Central memory CD4-positive, alpha-beta T cell (primary cell): ENCODE data around the gene PRSS56.

Experiments used
- DNase-seq: peaks from one replicate; pipeline ENCODE4 v3.0.0; 2022

PRSS56 gene

DNA sequence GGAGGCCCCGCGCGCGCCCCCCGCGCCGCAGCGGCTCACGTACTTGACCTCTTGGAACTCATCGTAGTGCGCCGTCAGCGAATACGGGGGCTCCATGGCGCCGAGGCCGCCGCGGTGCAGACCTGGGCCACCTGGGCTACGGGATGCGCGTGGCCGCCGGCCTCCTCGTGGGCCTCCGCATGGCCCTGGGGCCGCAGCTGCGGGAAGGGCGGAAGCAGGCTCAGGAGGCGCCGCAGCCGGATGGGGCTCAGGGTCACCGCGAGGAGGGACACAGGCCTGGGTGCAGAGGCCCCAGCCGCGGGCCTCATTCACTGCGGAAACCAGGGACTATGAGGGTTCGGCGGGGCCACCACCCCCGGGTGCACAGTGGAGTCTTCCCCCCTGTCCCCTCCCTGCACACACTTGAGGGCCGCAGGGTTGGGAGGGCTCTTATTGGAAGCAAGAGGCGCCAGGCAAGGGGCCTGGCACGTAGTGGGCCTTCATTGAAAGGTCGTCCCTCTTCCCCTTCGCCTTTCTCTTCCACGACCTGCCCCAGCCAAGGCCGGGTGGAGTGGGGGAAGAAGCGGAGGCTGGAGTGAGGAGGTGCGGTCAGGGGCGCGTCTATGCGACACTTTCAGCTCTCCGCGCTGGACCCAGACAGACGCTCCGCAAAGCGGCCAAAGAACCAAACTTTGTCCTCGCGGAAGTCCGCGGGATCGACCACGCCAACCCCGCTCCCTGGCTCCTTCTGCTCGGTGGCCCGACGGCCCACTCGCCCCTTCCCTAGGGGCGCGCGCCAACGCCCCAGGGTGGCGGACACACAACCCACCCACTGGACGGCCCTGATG lies 33.4 kb upstream of the PRSS56 start:
- no peak for DNase-seq

DNA sequence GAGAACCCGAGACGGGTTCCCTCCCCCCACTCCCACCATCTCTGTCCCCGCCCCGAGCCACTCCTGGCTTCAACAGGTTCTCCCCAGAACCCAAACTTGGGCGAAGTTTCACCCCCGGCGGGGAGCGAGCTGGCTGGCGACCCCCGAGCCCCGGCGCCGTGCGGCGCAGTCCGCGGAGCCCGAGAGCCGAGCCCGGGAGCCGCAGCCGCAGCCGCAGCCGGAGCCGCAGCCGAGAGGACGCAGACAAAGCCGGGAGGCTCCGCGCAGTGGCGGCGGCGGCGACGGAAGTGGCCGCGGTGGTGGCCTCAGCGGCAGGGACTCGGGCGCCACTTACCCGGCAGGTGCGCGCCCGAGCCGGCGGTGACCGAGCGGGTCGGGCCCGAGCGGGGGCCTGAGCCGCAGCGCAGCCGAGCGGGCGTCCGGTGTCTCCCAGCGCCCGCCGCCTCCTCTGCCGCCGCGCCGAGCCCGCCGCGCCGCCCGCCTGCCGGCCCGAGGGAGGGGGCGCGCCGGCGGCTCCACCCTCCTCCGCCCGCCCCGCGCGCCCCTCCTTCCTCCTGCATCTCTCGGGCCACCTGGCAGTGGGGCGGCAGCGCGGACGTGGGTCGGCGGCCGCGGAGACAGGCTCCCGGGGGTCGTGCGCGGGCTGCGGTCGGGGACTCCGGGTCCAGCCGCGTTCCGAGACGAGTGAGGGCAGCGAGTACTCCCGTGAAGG lies 32.6 kb upstream of the PRSS56 start, which contains the start of gene ECEL1:
TSS of gene ECEL1 (minus strand) at position 450 of the 712 bp plus-strand sequence. CDS start 1,181 bp downstream, outside the sequence.
- DNase-seq: no peak

- no peak for DNase-seq
These were observed 32.0 kb upstream of the PRSS56 start for GRCh38 chr2:232488097-232488711.

DNA sequence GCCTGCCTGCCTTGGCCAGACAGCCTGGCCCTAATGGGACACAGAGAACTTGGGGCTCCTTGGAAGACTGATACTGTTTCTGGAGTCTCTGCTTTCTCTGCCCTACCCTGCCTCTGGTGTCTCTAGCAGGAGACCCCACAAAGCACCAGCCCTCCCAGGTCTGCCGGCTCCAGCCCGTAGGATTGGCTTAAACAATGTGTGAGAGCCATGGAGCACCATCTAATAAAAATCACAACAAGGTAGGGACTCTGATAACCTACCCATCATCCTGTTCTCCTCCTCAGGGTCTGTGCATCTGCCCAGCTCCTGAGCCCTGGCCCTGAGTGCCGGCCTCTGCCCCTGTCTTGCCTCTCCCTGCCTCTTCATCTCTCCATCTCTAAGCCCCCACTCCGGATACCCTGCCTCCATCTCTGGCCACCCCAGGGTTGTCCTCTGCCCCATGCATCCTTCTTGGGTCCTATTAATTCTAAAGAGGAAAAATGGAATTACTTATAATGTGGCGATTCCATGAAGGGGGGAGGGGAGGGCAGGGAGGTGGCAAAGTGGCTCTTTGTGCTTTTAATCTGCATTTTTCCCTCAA lies 31.4 kb upstream of the PRSS56 start:
- no peak for DNase-seq

DNA sequence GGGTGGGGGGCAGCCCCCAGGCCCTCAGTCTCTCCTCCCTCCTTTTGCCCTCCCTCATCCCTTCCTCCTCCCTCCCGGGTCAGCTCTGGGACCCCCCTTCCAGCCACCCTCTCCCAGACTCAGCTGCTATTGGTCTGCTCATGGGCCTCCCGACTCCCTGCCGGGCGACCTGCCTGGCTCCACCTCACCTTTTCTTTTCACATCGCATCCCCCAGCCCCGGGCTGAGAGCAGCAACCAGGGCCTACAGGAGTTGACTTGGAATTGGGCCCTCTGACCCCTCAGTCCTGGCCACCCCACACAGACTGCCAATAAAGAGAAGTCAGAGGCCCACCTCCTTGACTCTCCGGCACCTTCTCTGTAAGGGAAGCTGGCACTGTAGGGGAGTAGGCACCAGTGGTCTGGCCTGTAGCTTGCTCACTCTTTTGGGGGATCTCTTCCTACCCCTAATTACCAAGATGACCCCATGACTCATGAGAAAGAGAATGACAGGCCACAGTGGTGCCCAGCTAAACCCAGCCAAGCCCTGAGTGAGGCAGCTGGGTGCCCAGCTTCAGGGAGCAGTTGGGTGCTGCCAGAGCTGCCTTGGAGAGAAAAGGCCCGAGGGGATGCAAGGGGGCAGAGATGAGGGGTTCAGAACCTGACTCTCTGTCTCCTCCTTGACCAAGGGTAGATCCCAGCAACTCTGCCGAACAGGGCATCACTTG lies 30.5 kb upstream of the PRSS56 start:
- DNase-seq: no peak

DNA sequence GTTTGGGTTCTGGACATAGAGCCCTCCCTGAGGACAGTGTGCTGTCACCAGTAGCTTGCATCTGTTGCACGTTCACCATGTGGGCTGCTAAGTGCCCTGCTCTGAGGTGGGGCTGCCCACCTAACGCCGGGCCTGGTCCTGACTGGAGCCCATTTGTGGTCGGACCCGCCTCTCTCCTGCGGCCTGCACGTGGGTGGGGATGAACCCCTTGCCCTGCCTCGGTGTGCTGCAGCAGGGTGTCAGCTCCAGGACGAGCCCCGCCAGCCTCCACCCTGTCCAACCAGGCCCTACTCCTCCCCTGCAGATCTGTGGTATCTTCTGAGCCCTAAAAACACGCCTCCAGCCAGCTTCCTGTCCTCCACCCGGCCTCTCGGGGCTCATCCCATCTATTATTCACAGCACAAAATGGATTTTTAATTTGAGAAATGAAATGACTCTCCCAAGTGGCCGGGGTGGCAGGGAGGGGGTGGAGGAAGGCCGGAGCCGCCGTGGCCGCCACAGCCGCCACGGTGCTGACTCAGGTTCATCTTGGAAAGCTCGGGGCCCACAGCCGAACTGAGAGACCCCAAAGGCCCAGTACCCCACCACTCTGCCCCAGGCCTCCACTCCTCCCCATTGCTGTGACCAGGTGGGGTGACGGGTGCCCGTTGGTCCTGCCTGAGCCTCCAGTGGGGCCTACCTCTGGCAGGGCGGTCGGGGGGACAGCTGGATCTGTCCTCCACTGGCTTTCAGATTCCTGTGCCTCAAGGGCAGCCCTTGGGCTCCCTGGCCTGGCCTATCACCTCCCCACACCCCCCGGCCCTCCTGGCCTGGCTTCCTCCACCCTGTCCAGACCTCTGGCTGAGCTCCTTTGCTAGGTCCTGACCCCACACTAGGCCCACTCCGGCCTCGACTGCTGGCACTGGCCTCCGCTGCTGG lies 29.7 kb upstream of the PRSS56 start:
- DNase-seq: no peak

- DNase-seq: no peak
These were observed 28.9 kb upstream of the PRSS56 start for GRCh38 chr2:232491139-232491780.

DNA sequence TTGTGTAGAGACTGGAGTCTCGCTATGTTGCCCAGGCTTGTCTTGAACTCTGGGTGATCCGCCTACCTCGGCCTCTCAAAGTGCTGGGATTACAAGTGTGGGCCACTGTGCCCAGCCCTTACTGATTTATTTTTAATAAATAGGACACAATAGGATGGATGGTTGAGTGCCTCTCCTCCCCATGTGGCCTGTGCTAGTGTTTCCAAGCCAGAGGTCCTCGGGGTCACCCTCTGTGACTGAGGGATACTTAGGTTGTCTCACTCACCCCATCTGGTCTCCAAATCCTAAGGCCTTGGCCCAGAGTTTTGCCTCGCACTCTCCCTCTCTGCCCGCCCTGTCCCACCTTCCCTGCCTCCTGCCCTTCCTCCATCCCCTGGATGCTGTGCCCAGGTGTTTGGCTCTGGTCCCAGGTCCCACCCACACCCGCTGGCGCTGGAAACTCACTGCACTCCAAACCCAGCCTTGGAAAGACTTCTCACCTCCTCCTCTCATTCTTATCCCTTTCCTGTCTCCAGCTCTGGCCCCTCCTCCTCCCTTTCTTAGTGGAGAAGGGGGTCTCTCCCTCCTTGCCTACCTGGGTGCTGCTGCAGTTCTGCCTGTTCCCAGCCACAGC lies 27.8 kb upstream of the PRSS56 start:
- no peak for DNase-seq

- no peak for DNase-seq
These were observed 27.1 kb upstream of the PRSS56 start for GRCh38 chr2:232492963-232493700.

DNA sequence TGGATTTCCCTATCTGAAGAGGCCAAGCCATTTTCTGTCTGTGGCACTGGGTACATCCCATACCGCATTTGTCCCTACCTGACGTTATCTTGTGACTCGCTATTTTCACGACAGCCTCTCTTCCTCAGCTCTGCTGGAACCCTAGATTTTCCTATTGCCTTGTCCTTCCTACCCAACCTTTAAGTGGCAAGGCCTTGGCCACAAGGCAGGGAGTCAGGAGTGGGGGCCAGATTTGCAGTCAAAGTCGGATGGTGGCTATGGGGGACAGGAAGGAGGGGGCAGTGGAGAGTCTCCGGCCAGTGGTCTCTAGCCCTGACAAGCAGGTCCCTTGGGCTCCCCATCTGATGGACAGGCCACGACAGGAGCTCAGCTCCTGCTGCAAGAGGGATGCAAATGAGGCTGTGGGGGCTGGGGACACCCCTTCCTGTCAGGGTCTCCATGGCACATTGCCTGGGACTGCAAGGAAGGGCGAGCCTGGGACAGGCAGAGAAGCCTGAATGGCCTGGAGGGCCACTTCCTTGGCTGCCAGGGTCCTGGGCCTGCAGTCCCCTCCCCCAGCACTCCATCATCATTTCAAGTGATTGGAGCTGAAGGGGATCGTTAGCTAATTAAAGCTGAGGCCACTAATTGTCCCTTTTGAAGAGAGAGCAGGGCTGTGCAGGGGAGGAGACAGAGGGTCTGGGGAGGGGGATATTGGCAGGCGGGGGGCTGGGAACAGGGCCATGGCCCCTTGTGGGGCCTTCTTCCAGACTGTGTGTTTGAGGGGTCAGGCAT lies 26.3 kb upstream of the PRSS56 start:
- no peak for DNase-seq

GRCh38 chr2:232494542-232494941 lies 25.6 kb upstream of the PRSS56 start:
- DNase-seq: no peak

- no peak for DNase-seq
These were observed 24.9 kb upstream of the PRSS56 start for GRCh38 chr2:232495292-232495691.

GRCh38 chr2:232496501-232497270 lies 23.5 kb upstream of the PRSS56 start:
- DNase-seq: no peak

DNA sequence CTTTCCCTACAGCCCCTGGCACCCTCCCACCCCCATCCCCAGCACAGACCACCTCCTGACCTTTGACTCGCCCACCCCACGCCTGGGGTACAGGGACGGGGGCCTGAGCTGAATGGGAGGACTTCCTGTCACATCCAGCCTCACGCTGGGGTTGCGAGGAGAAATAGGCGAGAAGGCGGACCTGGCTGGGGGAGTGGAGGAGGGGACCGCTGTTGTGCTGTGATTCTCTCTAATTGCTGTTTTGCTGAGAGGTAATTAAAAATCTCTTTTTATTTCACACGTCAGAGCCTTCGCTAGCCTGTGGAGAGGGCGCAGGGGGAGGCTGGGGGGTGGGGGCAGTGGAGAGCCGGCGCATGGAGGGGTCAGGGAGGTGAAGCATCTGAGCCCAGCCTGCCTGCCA lies 22.8 kb upstream of the PRSS56 start:
- no peak for DNase-seq

- no peak for DNase-seq
These were observed 21.7 kb upstream of the PRSS56 start for GRCh38 chr2:232498452-232498851.

DNA sequence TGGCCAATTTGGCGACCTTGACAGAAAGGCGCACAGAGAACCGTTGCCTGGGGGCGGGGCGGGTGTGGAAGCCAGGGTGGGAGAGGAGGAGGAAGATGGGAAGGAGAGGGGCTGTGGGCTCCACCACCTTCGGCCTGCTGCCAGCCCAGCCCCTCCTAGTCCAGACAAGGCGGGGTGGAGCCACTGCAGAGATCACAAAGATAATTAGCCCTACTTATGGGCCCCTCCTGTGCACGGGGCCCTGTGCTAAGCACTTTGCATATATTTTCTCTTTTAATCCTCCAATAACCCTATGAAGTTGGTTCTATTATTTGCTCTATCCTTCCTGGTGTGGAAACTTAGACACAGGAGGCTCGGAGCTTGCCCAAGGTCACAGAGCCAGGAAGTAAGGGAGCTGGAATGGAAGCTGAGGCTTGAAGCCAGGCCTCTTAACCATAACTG lies 18.8 kb upstream of the PRSS56 start:
- no peak for DNase-seq

GRCh38 chr2:232501794-232502390 lies 18.3 kb upstream of the PRSS56 start:
- DNase-seq: no peak

- DNase-seq: peak; percentile 31
These were observed 17.7 kb upstream of the PRSS56 start for GRCh38 chr2:232502511-232502910.
